ENCODE data around the gene ARHGAP25.

- TF ChIP-seq CTCF (IDR thresholded peaks at IDR 0.05) (no peak), POLR2A (IDR thresholded peaks at IDR 0.05) (no peak)
Observed at GRCh38 chr2:68740400-68740914, 5.8 kb downstream of the ARHGAP25 start.

Data from body of pancreas (tissue), 4 donors.